Karpas-422 (cell line): ENCODE results near the gene COL4A2. TPM values are rescaled to one million over a fixed set of nuclear protein-coding genes. Genes with fewer than 3 reads are reported as not detected.
"Not testable (repeated sequence)": the region's sequence is repeated elsewhere in the genome, so short reads cannot be mapped to it uniquely, and the experiment has no call there.

Experiments
- DNase-seq: peaks from one replicate; pipeline ENCODE4 v3.0.0-alpha.2; 2015
- H2AFZ ChIP-seq: fragments of 200-600 bp; sonication (generic); 2 replicates; pipeline ENCODE4 v1.6.1; 2014; ENCODE audit warnings: antibody characterized with exemption, low read length, mixed read lengths
- H3K27ac ChIP-seq: fragments of 200-600 bp; sonication (generic); 2 replicates; pipeline ENCODE4 v1.5.1; 2014; ENCODE audit warnings: mild to moderate bottlenecking, low read length, moderate library complexity
- H3K27me3 ChIP-seq: fragments of 200-600 bp; sonication (generic); 2 replicates; pipeline ENCODE4 v1.6.1; 2014; ENCODE audit warnings: low read length, mixed read lengths
- H3K36me3 ChIP-seq: fragments of 200-600 bp; sonication (generic); 2 replicates; pipeline ENCODE4 v1.6.1; 2014; ENCODE audit warnings: low read length, mixed read lengths; ENCODE audit not compliant: insufficient read depth
- H3K4me1 ChIP-seq: fragments of 200-600 bp; sonication (generic); 2 replicates; pipeline ENCODE4 v1.6.1; 2014; ENCODE audit warnings: mild to moderate bottlenecking, low read length, mixed read lengths
- H3K4me2 ChIP-seq: fragments of 200-600 bp; sonication (generic); 2 replicates; pipeline ENCODE4 v1.6.1; 2014; ENCODE audit warnings: low read length, low read depth, mild to moderate bottlenecking; ENCODE audit not compliant: poor library complexity, severe bottlenecking
- H3K4me3 ChIP-seq: fragments of 200-600 bp; sonication (generic); 2 replicates; pipeline ENCODE4 v1.5.1; 2014; ENCODE audit warnings: mild to moderate bottlenecking, antibody characterized with exemption, low read length, mixed read lengths
- H3K79me2 ChIP-seq: fragments of 200-600 bp; sonication (generic); 2 replicates; pipeline ENCODE4 v1.6.1; 2014; ENCODE audit warnings: mild to moderate bottlenecking, low read length, mixed read lengths
- H3K9ac ChIP-seq: fragments of 200-600 bp; sonication (generic); 2 replicates; pipeline ENCODE4 v1.6.0; 2014; ENCODE audit warnings: low read length
- H3K9me2 ChIP-seq: fragments of 200-600 bp; sonication (generic), shearing (Covaris generic); replicated peaks from 2 replicates; pipeline ENCODE4 v1.6.0; 2014; ENCODE audit warnings: mild to moderate bottlenecking, low read length, moderate library complexity; ENCODE audit not compliant: insufficient read depth
- H3K9me3 ChIP-seq: fragments of 300-700, 200-600 bp; sonication (generic); 2 replicates; pipeline ENCODE4 v1.6.1; 2014; ENCODE audit warnings: low read length, mixed read lengths
- H4K20me1 ChIP-seq: fragments of 200-600 bp; sonication (generic); 2 replicates; pipeline ENCODE4 v1.6.1; 2014; ENCODE audit warnings: mild to moderate bottlenecking, antibody characterized with exemption, low read length, low read depth; ENCODE audit not compliant: insufficient read depth
- total RNA-seq: library from RNA; depleted of rRNA; stranded (reverse); fragments of >200 nt; shearing (Covaris generic); gene quantifications from 2 replicates; pipeline ENCODE4 v1.2.3, GENCODE V29; 2014; ENCODE audit warnings: low replicate concordance

Gene COL4A2
- total RNA-seq, 1 experiment from 2014 or later, result not detected

- no peak overlapping the region for H3K9ac ChIP-seq
- H4K20me1 ChIP-seq, result 0 out of 2 replicates have a peak, but pooled peaks cover 4% of the 10 kb centered on the region
These were observed 173.1 kb downstream of the COL4A2 start for GRCh38 chr13:110480161-110480560.

GRCh38 chr13:110483386-110483968, 176.4 kb downstream of the COL4A2 start:
- no peak for DNase-seq
- no peaks in the 10 kb centered on the region for H3K9me2 ChIP-seq
- no peak overlapping the region for H3K27ac ChIP-seq

More at GRCh38 chr13:110480161-110480560, 173.1 kb downstream of the COL4A2 start:
- H3K4me1 ChIP-seq, result no peaks in the 10 kb centered on the region
- no peaks in the 10 kb centered on the region for H3K9me3 ChIP-seq
- H3K9me2 ChIP-seq, result no peaks in the 10 kb centered on the region
- H3K36me3 ChIP-seq, result no peaks in the 10 kb centered on the region
- no peak overlapping the region for H3K4me2 ChIP-seq
- H2AFZ ChIP-seq, result no peak overlapping the region
- H3K27me3 ChIP-seq, result 0 out of 2 replicates have a peak, but pooled peaks cover 2% of the 10 kb centered on the region
- no peak overlapping the region for H3K4me3 ChIP-seq
- no peak overlapping the region for H3K27ac ChIP-seq
- H3K79me2 ChIP-seq, result no peaks in the 10 kb centered on the region
- no peak for DNase-seq

GRCh38 chr13:110484290-110485048, 177.4 kb downstream of the COL4A2 start:
- Histone ChIP-seq H3K79me2 (no peaks in the 10 kb centered on the region), H3K9me3 (no peaks in the 10 kb centered on the region), H3K9me2 (no peaks in the 10 kb centered on the region), H3K9ac (no peak overlapping the region), H3K4me3 (no peak overlapping the region), H3K27ac (no peak overlapping the region), H2AFZ (no peak overlapping the region), H3K4me2 (no peak overlapping the region), H4K20me1 (no peaks in the 10 kb centered on the region), H3K36me3 (no peaks in the 10 kb centered on the region), H3K27me3 (0 out of 2 replicates have a peak, but pooled peaks cover 2% of the 10 kb centered on the region), H3K4me1 (no peaks in the 10 kb centered on the region)
- DNase-seq, result no peak

More at GRCh38 chr13:110483386-110483968, 176.4 kb downstream of the COL4A2 start:
- no peak overlapping the region for H3K4me2 ChIP-seq
- no peak overlapping the region for H2AFZ ChIP-seq
- H3K4me1 ChIP-seq, result no peaks in the 10 kb centered on the region
- H3K9me3 ChIP-seq, result no peaks in the 10 kb centered on the region
- H3K9ac ChIP-seq, result no peak overlapping the region
- no peaks in the 10 kb centered on the region for H3K79me2 ChIP-seq
- no peak overlapping the region for H3K4me3 ChIP-seq
- H3K36me3 ChIP-seq, result no peaks in the 10 kb centered on the region
- H4K20me1 ChIP-seq, result no peaks in the 10 kb centered on the region
- H3K27me3 ChIP-seq, result 0 out of 2 replicates have a peak, but pooled peaks cover 2% of the 10 kb centered on the region

GRCh38 chr13:110485604-110486003, 178.5 kb downstream of the COL4A2 start:
- no peak for DNase-seq

GRCh38 chr13:110486061-110486715, 179.1 kb downstream of the COL4A2 start:
- Histone ChIP-seq H3K36me3 (no peaks in the 10 kb centered on the region), H3K27me3 (0 out of 2 replicates have a peak, but pooled peaks cover 2% of the 10 kb centered on the region), H4K20me1 (no peaks in the 10 kb centered on the region), H3K9me2 (no peaks in the 10 kb centered on the region), H2AFZ (no peak overlapping the region), H3K9me3 (no peaks in the 10 kb centered on the region), H3K9ac (no peak overlapping the region), H3K27ac (no peak overlapping the region), H3K4me3 (no peak overlapping the region), H3K79me2 (no peaks in the 10 kb centered on the region), H3K4me1 (no peaks in the 10 kb centered on the region), H3K4me2 (no peak overlapping the region)
- DNase-seq, result no peak

More at GRCh38 chr13:110485604-110486003, 178.5 kb downstream of the COL4A2 start:
- Histone ChIP-seq H3K79me2 (no peaks in the 10 kb centered on the region), H3K4me1 (no peaks in the 10 kb centered on the region), H3K27ac (no peak overlapping the region), H3K27me3 (0 out of 2 replicates have a peak, but pooled peaks cover 2% of the 10 kb centered on the region), H3K9ac (no peak overlapping the region), H4K20me1 (no peaks in the 10 kb centered on the region), H3K4me2 (no peak overlapping the region), H3K4me3 (no peak overlapping the region), H3K9me2 (no peaks in the 10 kb centered on the region), H3K36me3 (no peaks in the 10 kb centered on the region), H2AFZ (no peak overlapping the region), H3K9me3 (no peaks in the 10 kb centered on the region)

GRCh38 chr13:110486880-110487279, 179.8 kb downstream of the COL4A2 start:
- H3K4me3 ChIP-seq, H2AFZ ChIP-seq, H3K9me2 ChIP-seq, H3K27me3 ChIP-seq, H3K27ac ChIP-seq, H3K4me2 ChIP-seq, H3K4me1 ChIP-seq, H3K9me3 ChIP-seq, H3K79me2 ChIP-seq, H3K36me3 ChIP-seq, H3K9ac ChIP-seq, H4K20me1 ChIP-seq, DNase-seq: not testable (repeated sequence)

GRCh38 chr13:110490009-110490770, 183.1 kb downstream of the COL4A2 start:
- Histone ChIP-seq H3K9ac (no peak overlapping the region), H2AFZ (no peak overlapping the region), H3K9me2 (no peaks in the 10 kb centered on the region), H3K4me3 (no peak overlapping the region), H3K27me3 (no peaks in the 10 kb centered on the region), H3K4me1 (no peaks in the 10 kb centered on the region), H3K36me3 (no peaks in the 10 kb centered on the region), H3K9me3 (no peaks in the 10 kb centered on the region), H3K4me2 (no peak overlapping the region), H3K79me2 (no peaks in the 10 kb centered on the region), H3K27ac (no peak overlapping the region), H4K20me1 (no peaks in the 10 kb centered on the region)
- DNase-seq, result no peak
